CD8-positive, alpha-beta memory T cell (primary cell): Measurements from ENCODE around the gene DENND2D. TPM values are rescaled to one million over a fixed set of nuclear protein-coding genes. Genes with fewer than 3 reads are reported as not detected.

ENCODE experiments used
- CTCF ChIA-PET: fragments of 350-600 bp; sonication (Branson Sonifier 250); formaldehyde crosslinking; loops from one replicate; lab custom pipeline; 2021; ENCODE audit warnings: antibody characterized with exemption; lab: Charles Lee
- POLR2A ChIA-PET: fragments of 350-600 bp; sonication (Branson Sonifier 250); formaldehyde crosslinking; loops from one replicate; lab custom pipeline; 2021; ENCODE audit warnings: antibody characterized with exemption; lab: Charles Lee
- DNase-seq, 5 donors: peaks; one replicate each; pipeline versions ENCODE4 v3.0.0 to v3.0.0-alpha.2; 2020 to 2022; ENCODE audit warnings: mixed read lengths in 1 of 5
- H3K27ac ChIP-seq: one replicate; pipeline ENCODE4 v1.7.0; 2013; ENCODE audit warnings: low read depth, mild to moderate bottlenecking, low read length, moderate library complexity
- H3K27me3 ChIP-seq: 2 replicates; pipeline ENCODE4 v1.7.0; 2013; ENCODE audit warnings: low read length, mild to moderate bottlenecking; ENCODE audit not compliant: insufficient read depth, poor library complexity, severe bottlenecking
- H3K36me3 ChIP-seq: 2 replicates; pipeline ENCODE4 v1.7.0; 2013; ENCODE audit warnings: mild to moderate bottlenecking, low read length, moderate library complexity; ENCODE audit not compliant: insufficient read depth
- H3K4me1 ChIP-seq: 2 replicates; pipeline ENCODE4 v1.7.0; 2013; ENCODE audit warnings: mild to moderate bottlenecking, low read length, moderate library complexity; ENCODE audit not compliant: insufficient read depth
- H3K4me3 ChIP-seq: 2 replicates; pipeline ENCODE4 v1.7.0; 2013; ENCODE audit warnings: mild to moderate bottlenecking, low read length
- H3K9me3 ChIP-seq: 2 replicates; pipeline ENCODE4 v1.7.0; 2013; ENCODE audit warnings: mild to moderate bottlenecking, low read length
- H3K27ac Mint-ChIP-seq, 8 donors: one replicate each; pipeline ENCODE4 v1.8.0; 2020 to 2021; ENCODE audit warnings: mixed read lengths in 8 of 8, mild to moderate bottlenecking in 6 of 8, inconsistent platforms in 3 of 8, moderate library complexity in 3 of 8
- H3K27me3 Mint-ChIP-seq, 2 donors: one replicate each; pipeline ENCODE4 v1.8.0; 2020 to 2021; ENCODE audit warnings: mixed read lengths in 2 of 2, mild to moderate bottlenecking in 1 of 2, moderate library complexity in 1 of 2
- H3K36me3 Mint-ChIP-seq, 3 donors: one replicate each; pipeline ENCODE4 v1.8.0; 2020 to 2021; ENCODE audit warnings: mixed read lengths in 3 of 3, inconsistent platforms in 1 of 3, mild to moderate bottlenecking in 1 of 3
- H3K4me1 Mint-ChIP-seq, 3 donors: one replicate each; pipeline ENCODE4 v1.8.0; 2020 to 2021; ENCODE audit warnings: mixed read lengths in 3 of 3, inconsistent platforms in 1 of 3, mild to moderate bottlenecking in 1 of 3
- H3K4me3 Mint-ChIP-seq, 7 donors: one replicate each; pipeline ENCODE4 v1.8.0; 2020 to 2021; ENCODE audit warnings: mixed read lengths in 7 of 7, mild to moderate bottlenecking in 6 of 7, moderate library complexity in 4 of 7, inconsistent platforms in 2 of 7
- H3K9me3 Mint-ChIP-seq, 5 donors: one replicate each; pipeline ENCODE4 v1.8.0; 2020 to 2022; ENCODE audit warnings: mixed read lengths in 5 of 5, mild to moderate bottlenecking in 3 of 5, moderate library complexity in 2 of 5, inconsistent platforms in 1 of 5
- polyA plus RNA-seq: library from polyadenylated mRNA; unstranded; fragments of 300-500 nt; fragmentation: Illumina TruSeq; gene quantifications from one replicate; pipeline ENCODE4 v1.2.3, GENCODE V29; 2021
- total RNA-seq, 2 experiments: library from RNA; stranded (reverse); gene quantifications; one replicate each; pipeline ENCODE4 v1.2.3, GENCODE V29; 2021

The DENND2D gene
- total RNA-seq, result 100 to 1,000 TPM; 185 to 196 TPM
- 258 TPM for polyA plus RNA-seq

GRCh38 chr1:111199881-111200801 lies at the start of gene DENND2D:
Gene DENND2D, minus strand, starts transcription at chr1:111200646. Its CDS starts 187 bp downstream, at chr1:111200459.
- H3K36me3 Mint-ChIP-seq, result peaks cover 29 to 62% (median 44%) of the 10 kb centered on the region in 3 donors
- peak within 1 kb of the TSS; percentile 93 to 100 (median 96) for H3K27ac Mint-ChIP-seq

GRCh38 chr1:111249960-111250359 lies 49.5 kb upstream of the DENND2D start:
- no peaks in the 10 kb centered on the region for H3K27me3 ChIP-seq
- Mint-ChIP-seq H3K27ac (peak overlapping the region in 1 of 8 donors; percentile 40), H3K27me3 (no peaks in the 10 kb centered on the region), H3K4me3 (no peak overlapping the region), H3K9me3 (no peaks in the 10 kb centered on the region), H3K4me1 (peaks cover 10 to 16% (median 13%) of the 10 kb centered on the region in 3 donors), H3K36me3 (no peaks in the 10 kb centered on the region)
- ChIA-PET CTCF (interaction anchor here (1.0 to 1.9 kb wide), 2 partner anchors 31 to 51 kb away, joined by 3 to 7 read pairs; no protein-coding TSS in a partner anchor), POLR2A (no interaction called here)
- no peak overlapping the region for H3K27ac ChIP-seq
- H3K4me3 ChIP-seq, result no peak overlapping the region
- no peaks in the 10 kb centered on the region for H3K36me3 ChIP-seq
- peaks cover 13% of the 10 kb centered on the region for H3K4me1 ChIP-seq
- no peak for DNase-seq
- no peaks in the 10 kb centered on the region for H3K9me3 ChIP-seq

More at GRCh38 chr1:111199881-111200801, at the start of gene DENND2D:
- Mint-ChIP-seq H3K4me3 (peak within 1 kb of the TSS; percentile 97 to 100 (median 99)), H3K9me3 (no peaks in the 10 kb centered on the region), H3K27me3 (peaks cover 0 to 3% of the 10 kb centered on the region in 2 donors), H3K4me1 (peaks cover 69 to 71% (median 70%) of the 10 kb centered on the region in 3 donors)
- ChIA-PET CTCF (interaction anchor here (1.8 to 10.8 kb wide), 2 partner anchors 19 to 49 kb away, joined by 7 to 252 read pairs; no protein-coding TSS in a partner anchor), POLR2A (interaction anchor here (0.6 to 10.8 kb wide), 5 partner anchors 8 to 442 kb away, joined by 3 to 259 read pairs (median 4); partner anchors contain the start of genes CEPT1 and DRAM2)
- Histone ChIP-seq H3K4me3 (peak within 1 kb of the TSS; percentile 96), H3K27ac (peak within 1 kb of the TSS; percentile 62), H3K9me3 (no peaks in the 10 kb centered on the region), H3K36me3 (peaks cover 41% of the 10 kb centered on the region), H3K4me1 (peaks cover 61% of the 10 kb centered on the region), H3K27me3 (no peaks in the 10 kb centered on the region)
- peak; percentile 30 to 66 (median 42) for DNase-seq

- Mint-ChIP-seq H3K36me3 (peaks cover 4 to 12% (median 6%) of the 10 kb centered on the region in 3 donors), H3K27ac (no peak overlapping the region), H3K27me3 (no peaks in the 10 kb centered on the region), H3K4me3 (no peak overlapping the region), H3K9me3 (no peaks in the 10 kb centered on the region), H3K4me1 (peaks cover 10 to 16% (median 13%) of the 10 kb centered on the region in 3 donors)
- H3K4me1 ChIP-seq, result peaks cover 12% of the 10 kb centered on the region
- H3K4me3 ChIP-seq, result no peak overlapping the region
- H3K27me3 ChIP-seq, result no peaks in the 10 kb centered on the region
- ChIA-PET POLR2A (no interaction called here), CTCF (no interaction called here)
- H3K27ac ChIP-seq, result no peak overlapping the region
- DNase-seq, result no peak
- H3K36me3 ChIP-seq, result no peaks in the 10 kb centered on the region
- H3K9me3 ChIP-seq, result no peaks in the 10 kb centered on the region
Measured at GRCh38 chr1:111247125-111247838, 46.8 kb upstream of the DENND2D start.

GRCh38 chr1:111242805-111243523 lies 42.5 kb upstream of the DENND2D start:
- no peaks in the 10 kb centered on the region for H3K9me3 ChIP-seq
- no peak overlapping the region for H3K4me3 Mint-ChIP-seq
- peaks cover 7 to 34% (median 23%) of the 10 kb centered on the region in 3 donors for H3K36me3 Mint-ChIP-seq
- ChIA-PET CTCF (interaction anchor here (1.1 kb wide), 1 partner anchor 157 kb away, joined by 3 read pairs; no protein-coding TSS in a partner anchor), POLR2A (no interaction called here)
- H3K27ac Mint-ChIP-seq, result no peak overlapping the region
- no peaks in the 10 kb centered on the region for H3K27me3 ChIP-seq
- no peak overlapping the region for H3K4me3 ChIP-seq
- no peak overlapping the region for H3K27ac ChIP-seq
- H3K36me3 ChIP-seq, result no peaks in the 10 kb centered on the region
- no peaks in the 10 kb centered on the region for H3K27me3 Mint-ChIP-seq
- no peak for DNase-seq
- peaks cover 0 to 5% (median 2%) of the 10 kb centered on the region in 3 donors for H3K4me1 Mint-ChIP-seq
- H3K4me1 ChIP-seq, result no peaks in the 10 kb centered on the region
- H3K9me3 Mint-ChIP-seq, result no peaks in the 10 kb centered on the region

- CTCF ChIA-PET, result no interaction called here
- H3K27ac ChIP-seq, result no peak overlapping the region
- H3K9me3 ChIP-seq, result no peaks in the 10 kb centered on the region
- H3K4me1 ChIP-seq, result no peaks in the 10 kb centered on the region
- H3K36me3 Mint-ChIP-seq, result peaks cover 16 to 46% (median 23%) of the 10 kb centered on the region in 3 donors
- H3K27me3 ChIP-seq, result no peaks in the 10 kb centered on the region
- no peak overlapping the region for H3K4me3 Mint-ChIP-seq
- no peaks in the 10 kb centered on the region for H3K9me3 Mint-ChIP-seq
- no peak overlapping the region for H3K27ac Mint-ChIP-seq
- no peaks in the 10 kb centered on the region for H3K36me3 ChIP-seq
- no peak overlapping the region for H3K4me3 ChIP-seq
- POLR2A ChIA-PET, result no interaction called here
- DNase-seq, result no peak
- no peaks in the 10 kb centered on the region for H3K27me3 Mint-ChIP-seq
- H3K4me1 Mint-ChIP-seq, result peaks cover 0 to 5% (median 2%) of the 10 kb centered on the region in 3 donors
Measured at GRCh38 chr1:111241797-111242196, 41.4 kb upstream of the DENND2D start.

GRCh38 chr1:111238056-111238795 lies 37.8 kb upstream of the DENND2D start:
- no peak overlapping the region for H3K4me3 ChIP-seq
- no peaks in the 10 kb centered on the region for H3K9me3 ChIP-seq
- H3K27me3 ChIP-seq, result no peaks in the 10 kb centered on the region
- Mint-ChIP-seq H3K36me3 (peaks cover 13 to 50% (median 26%) of the 10 kb centered on the region in 3 donors), H3K4me3 (no peak overlapping the region), H3K27ac (peak overlapping the region in 1 of 8 donors; percentile 20), H3K4me1 (peaks cover 2 to 22% (median 3%) of the 10 kb centered on the region in 3 donors), H3K27me3 (peaks cover 0 to 1% of the 10 kb centered on the region in 2 donors), H3K9me3 (no peaks in the 10 kb centered on the region)
- no peaks in the 10 kb centered on the region for H3K36me3 ChIP-seq
- no peak overlapping the region for H3K27ac ChIP-seq
- no peak for DNase-seq
- H3K4me1 ChIP-seq, result no peaks in the 10 kb centered on the region
- ChIA-PET CTCF (no interaction called here), POLR2A (no interaction called here)

GRCh38 chr1:111236806-111237205 lies 36.4 kb upstream of the DENND2D start:
- Histone ChIP-seq H3K4me3 (no peak overlapping the region), H3K9me3 (no peaks in the 10 kb centered on the region), H3K27me3 (no peaks in the 10 kb centered on the region), H3K4me1 (no peaks in the 10 kb centered on the region), H3K36me3 (no peaks in the 10 kb centered on the region), H3K27ac (no peak overlapping the region)
- ChIA-PET POLR2A (no interaction called here), CTCF (interaction anchor here (1.1 kb wide), 1 partner anchor 21 kb away, joined by 3 read pairs; no protein-coding TSS in a partner anchor)
- Mint-ChIP-seq H3K36me3 (peaks cover 13 to 44% (median 29%) of the 10 kb centered on the region in 3 donors), H3K9me3 (no peaks in the 10 kb centered on the region), H3K27me3 (peaks cover 0 to 1% of the 10 kb centered on the region in 2 donors), H3K4me3 (no peak overlapping the region), H3K27ac (no peak overlapping the region), H3K4me1 (peaks cover 4 to 28% (median 13%) of the 10 kb centered on the region in 3 donors)
- DNase-seq, result no peak
